Testis (tissue), 3 donors: ENCODE results near the gene PEPD. TPM values are rescaled to one million over a fixed set of nuclear protein-coding genes. Genes with fewer than 3 reads are reported as not detected.

Experiments used
- DNase-seq: peaks from one replicate; pipeline ENCODE4 v3.0.0-alpha.2; 2019
- H3K27ac ChIP-seq, 2 donors: fragments of 200-600 bp; sonication (generic); one replicate each; pipeline ENCODE4 v1.5.1; 2019
- H3K27me3 ChIP-seq: fragments of 200-600 bp; sonication (generic); one replicate; pipeline ENCODE4 v1.5.1; 2019
- H3K36me3 ChIP-seq: fragments of 200-600 bp; sonication (generic); one replicate; pipeline ENCODE4 v1.5.1; 2017; ENCODE audit warnings: low read depth; ENCODE audit errors: missing control alignments
- H3K4me1 ChIP-seq: fragments of 200-600 bp; sonication (generic); one replicate; pipeline ENCODE4 v1.5.1; 2019
- H3K4me3 ChIP-seq, 2 donors: fragments of 200-600 bp; sonication (generic); one replicate each; pipeline ENCODE4 v1.5.1; 2017 to 2019
- H3K9me3 ChIP-seq: fragments of 200-600 bp; sonication (generic); one replicate; pipeline ENCODE4 v1.5.1; 2017
- POLR2A ChIP-seq: fragments of 450-650 bp; IDR thresholded peaks from one replicate; pipeline ENCODE4 v1.6.1; 2017; ENCODE audit warnings: antibody characterized with exemption, mild to moderate bottlenecking, moderate library complexity
- WGBS, 2 donors: methylation state at CpG; one replicate each; pipeline ENCODE4 v1.1.5; 2018; 5-methylcytosine and 5-hydroxymethylcytosine counted together
- intact Hi-C: fragments of 100-400 bp; cut with DNase I; formaldehyde crosslinking; loops from one replicate; pipeline ENCODE4 v1.15.1; 2023; ENCODE audit warnings: low total_unique reads
- polyA plus RNA-seq: library from polyadenylated mRNA; stranded (reverse); fragments of 350-450 nt; fragmentation: Illumina TruSeq; extraction: RNeasy Lipid Tissue Mini Kit (QIAGEN cat#74804); gene quantifications from one replicate; pipeline ENCODE4 v1.2.3, GENCODE V29; 2014; ENCODE audit warnings: low read depth, low replicate concordance; ENCODE audit not compliant: insufficient read depth
- total RNA-seq, 2 donors: library from RNA; depleted of rRNA; stranded (reverse); fragments of >200 nt; gene quantifications; one replicate each; pipeline ENCODE4 v1.2.3, GENCODE V29; 2016
- TF ChIP-seq, protein P1 (sequence below), 3 experiments: fragments of 450-650 bp in 2 of 3; fragments of 200-600 bp in 1 of 3; sonication (generic) in 1 of 3; IDR thresholded peaks; one replicate each; pipeline ENCODE4 v1.5.1; 2016 to 2019; ENCODE audit warnings: antibody characterized with exemption in 3 of 3, mild to moderate bottlenecking in 2 of 3, moderate library complexity in 1 of 3

Gene PEPD
- total and polyA plus RNA-seq, 3 donors from 2014 or later, result 51.1 to 87.9 (median 58.0) TPM

DNA sequence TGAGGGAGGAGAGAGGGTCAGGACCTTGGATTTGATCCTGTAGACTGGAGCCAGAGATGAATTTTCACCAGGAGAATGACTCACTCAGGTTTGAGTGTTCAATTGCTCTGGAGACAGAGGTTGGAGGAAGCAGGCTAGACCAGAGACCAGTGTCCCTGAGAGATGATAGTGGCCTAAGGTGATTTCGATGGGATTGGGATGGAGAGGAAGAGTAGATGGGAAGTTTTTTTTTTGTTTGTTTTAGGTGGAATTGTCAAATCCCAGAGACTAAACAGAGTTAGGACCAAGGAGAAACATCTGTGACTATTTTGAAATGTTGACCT lies 145.8 kb downstream of the PEPD start:
- WGBS, 2 donors, result 70 to 81% methylated on average over 1 of the region's 1 CpG
- TF ChIP-seq POLR2A, result no peak
- TF ChIP-seq, protein P1, sequence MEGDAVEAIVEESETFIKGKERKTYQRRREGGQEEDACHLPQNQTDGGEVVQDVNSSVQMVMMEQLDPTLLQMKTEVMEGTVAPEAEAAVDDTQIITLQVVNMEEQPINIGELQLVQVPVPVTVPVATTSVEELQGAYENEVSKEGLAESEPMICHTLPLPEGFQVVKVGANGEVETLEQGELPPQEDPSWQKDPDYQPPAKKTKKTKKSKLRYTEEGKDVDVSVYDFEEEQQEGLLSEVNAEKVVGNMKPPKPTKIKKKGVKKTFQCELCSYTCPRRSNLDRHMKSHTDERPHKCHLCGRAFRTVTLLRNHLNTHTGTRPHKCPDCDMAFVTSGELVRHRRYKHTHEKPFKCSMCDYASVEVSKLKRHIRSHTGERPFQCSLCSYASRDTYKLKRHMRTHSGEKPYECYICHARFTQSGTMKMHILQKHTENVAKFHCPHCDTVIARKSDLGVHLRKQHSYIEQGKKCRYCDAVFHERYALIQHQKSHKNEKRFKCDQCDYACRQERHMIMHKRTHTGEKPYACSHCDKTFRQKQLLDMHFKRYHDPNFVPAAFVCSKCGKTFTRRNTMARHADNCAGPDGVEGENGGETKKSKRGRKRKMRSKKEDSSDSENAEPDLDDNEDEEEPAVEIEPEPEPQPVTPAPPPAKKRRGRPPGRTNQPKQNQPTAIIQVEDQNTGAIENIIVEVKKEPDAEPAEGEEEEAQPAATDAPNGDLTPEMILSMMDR (IDR thresholded peaks at IDR 0.05), result no peak
- intact Hi-C loops, result no loop called here
- DNase-seq, result no peak
- no peaks in the 10 kb centered on the region for H3K27me3 ChIP-seq
- H3K4me1 ChIP-seq, result peaks cover 17% of the 10 kb centered on the region
- no peaks in the 10 kb centered on the region for H3K36me3 ChIP-seq
- H3K4me3 ChIP-seq, result no peak overlapping the region
- no peaks in the 10 kb centered on the region for H3K9me3 ChIP-seq
- H3K27ac ChIP-seq, result no peak overlapping the region

DNA sequence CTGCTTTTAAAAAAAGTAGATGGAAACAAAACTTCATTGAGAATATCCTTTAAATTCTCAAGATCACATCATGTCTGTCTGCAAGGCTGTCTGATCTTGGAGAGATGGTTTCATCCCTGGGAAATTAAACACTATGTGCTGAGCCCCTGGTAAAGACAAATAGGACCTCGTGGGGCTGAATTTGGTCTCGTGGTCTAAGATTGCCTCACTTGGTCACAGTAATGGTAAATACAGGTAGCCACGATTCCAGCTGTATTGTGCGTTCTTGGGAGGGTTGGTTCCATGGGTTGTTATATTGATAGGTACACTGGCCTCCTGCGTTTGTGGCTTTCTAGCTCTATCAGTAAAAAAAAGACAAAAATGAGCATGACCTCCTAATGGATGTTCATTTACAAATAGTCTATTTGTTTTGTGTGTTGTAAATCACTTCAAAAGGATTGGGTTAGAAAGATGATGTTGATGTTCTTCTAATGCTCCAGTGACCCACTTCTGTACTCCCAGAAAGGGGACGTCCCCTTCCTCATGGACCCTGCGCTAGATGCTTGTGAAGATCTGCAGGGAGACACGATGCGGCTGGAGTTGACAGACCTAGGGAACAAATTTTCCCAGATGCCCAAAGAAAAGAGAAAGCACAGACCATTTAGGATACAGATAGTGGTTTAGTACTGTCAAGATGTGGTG lies 146.3 kb downstream of the PEPD start:
- Histone ChIP-seq H3K27ac (no peak overlapping the region), H3K9me3 (no peaks in the 10 kb centered on the region), H3K36me3 (no peaks in the 10 kb centered on the region), H3K27me3 (no peaks in the 10 kb centered on the region), H3K4me3 (no peak overlapping the region), H3K4me1 (peaks cover 17% of the 10 kb centered on the region)
- intact Hi-C loops, result no loop called here
- TF ChIP-seq POLR2A, result no peak
- TF ChIP-seq, protein P1 (IDR thresholded peaks at IDR 0.05), result no peak
- no peak for DNase-seq
- WGBS, 2 donors, result 60 to 69% methylated on average over 9 of the region's 9 CpGs

DNA sequence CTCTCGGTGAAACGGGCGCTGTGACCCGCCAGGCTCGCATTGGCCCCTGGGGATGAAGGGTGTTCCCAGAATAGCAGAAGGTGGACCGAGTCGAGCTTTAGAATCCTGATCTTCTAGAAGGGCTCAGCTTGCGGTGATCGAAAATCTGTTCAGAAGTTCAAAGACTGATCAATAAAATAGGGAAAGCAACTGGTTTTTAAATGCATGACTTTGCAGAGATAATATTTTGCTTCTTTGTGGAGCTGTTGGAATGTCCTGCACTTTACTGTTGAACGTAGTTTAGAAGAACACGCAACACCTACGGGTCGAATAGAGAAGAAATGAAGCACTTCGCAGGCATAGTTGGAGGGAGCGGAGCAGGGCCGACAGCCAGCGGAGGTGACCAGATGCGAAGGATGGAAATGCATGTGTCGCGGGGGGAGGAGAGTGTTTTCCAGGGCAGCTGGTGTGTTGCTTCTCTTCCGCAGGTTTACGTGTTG lies 147.3 kb downstream of the PEPD start:
- Histone ChIP-seq H3K9me3 (no peaks in the 10 kb centered on the region), H3K27me3 (no peaks in the 10 kb centered on the region), H3K4me3 (peak overlapping the region; percentile 84 to 96), H3K36me3 (no peaks in the 10 kb centered on the region), H3K27ac (peak overlapping the region in 1 of 2 donors; percentile 97), H3K4me1 (peaks cover 17% of the 10 kb centered on the region)
- WGBS, 2 donors, result 2 to 4% methylated on average over 22 of the region's 22 CpGs
- TF ChIP-seq, protein P1 (IDR thresholded peaks at IDR 0.05), result no peak
- TF ChIP-seq POLR2A, result no peak
- peak; percentile 54 for DNase-seq
- intact Hi-C loops, result no loop called here

DNA sequence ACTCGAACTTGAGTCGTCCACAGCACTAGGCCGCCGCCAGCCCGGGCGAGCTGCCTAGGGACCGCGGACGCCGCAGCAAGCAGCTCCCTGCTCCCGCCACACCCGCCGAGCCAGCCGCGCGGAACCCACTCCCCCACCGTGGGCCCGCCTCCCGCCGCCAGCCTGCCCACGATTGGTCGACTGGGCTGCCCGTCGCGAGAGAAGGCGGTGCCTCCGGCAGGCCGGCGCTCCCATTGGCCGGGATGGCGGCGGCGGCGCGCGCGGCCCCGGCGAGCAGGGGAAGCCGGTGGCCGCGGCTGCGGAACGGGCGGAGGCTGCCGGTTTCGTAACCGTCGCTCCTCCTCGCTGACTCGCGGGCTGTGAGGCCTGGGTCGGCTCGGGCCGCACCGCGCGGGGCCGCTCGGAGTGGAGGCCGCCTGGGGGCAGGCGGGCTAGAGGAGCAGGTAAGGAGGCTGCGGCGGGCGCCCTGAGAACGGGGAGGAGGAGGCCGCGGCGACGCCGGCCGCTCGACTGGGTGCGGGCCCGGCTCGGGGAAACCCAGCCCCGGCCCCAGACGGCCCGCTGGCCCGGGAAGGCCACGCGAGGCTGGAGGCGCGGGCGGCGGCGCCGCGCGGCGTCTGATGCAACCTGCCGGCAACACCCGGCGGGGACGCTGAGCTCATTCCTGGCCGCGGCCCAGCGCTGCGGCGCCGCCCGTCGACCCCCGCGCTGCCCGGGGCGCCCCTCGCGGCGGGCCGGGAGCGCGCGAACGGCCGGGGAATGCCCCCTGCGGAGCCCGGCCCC lies 147.9 kb downstream of the PEPD start, which contains the start of gene CEBPG:
TSS of gene CEBPG (plus strand) at position 257 of the 783 bp plus-strand sequence. CDS start 5,531 bp downstream, outside the sequence.
- DNase-seq, result peak; percentile 95
- H3K27ac ChIP-seq, result peak within 1 kb of the TSS; percentile 92 to 97
- no peaks in the 10 kb centered on the region for H3K9me3 ChIP-seq
- peaks cover 17% of the 10 kb centered on the region for H3K4me1 ChIP-seq
- no peaks in the 10 kb centered on the region for H3K27me3 ChIP-seq
- peak within 1 kb of the TSS; percentile 84 to 96 for H3K4me3 ChIP-seq
- H3K36me3 ChIP-seq, result no peaks in the 10 kb centered on the region
- 0% methylated on average over 27 to 60 of the region's 118 CpGs for WGBS, 2 donors
- intact Hi-C loops, result no loop called here
- TF ChIP-seq, protein P1 (IDR thresholded peaks at IDR 0.05), result no peak
- TF ChIP-seq POLR2A, result peak; percentile 61
